Urinary bladder (tissue), 4 donors: ENCODE measurements around the gene ADORA2B. TPM values are rescaled to one million over a fixed set of nuclear protein-coding genes. Genes with fewer than 3 reads are reported as not detected.
A peak's percentile ranks its signal among the peaks of the same experiment; 100 is the strongest.

Experiments
- DNase-seq: peaks from one replicate; pipeline ENCODE4 v3.0.0-alpha.2; 2015; ENCODE audit errors: extremely low spot score
- H3K27ac ChIP-seq: one replicate; pipeline ENCODE4 v1.5.1; 2013; ENCODE audit warnings: low read depth, mild to moderate bottlenecking, moderate library complexity
- H3K36me3 ChIP-seq: one replicate; pipeline ENCODE4 v1.6.1; 2013; ENCODE audit warnings: mild to moderate bottlenecking, moderate library complexity; ENCODE audit not compliant: insufficient read depth
- H3K4me1 ChIP-seq: one replicate; pipeline ENCODE4 v1.6.1; 2013; ENCODE audit warnings: mild to moderate bottlenecking, moderate library complexity; ENCODE audit not compliant: insufficient read depth
- H3K4me3 ChIP-seq: one replicate; pipeline ENCODE4 v1.5.1; 2013; ENCODE audit warnings: low read depth, low read length
- WGBS: extraction: QIAGEN DNeasy Blood & Tissue Kit; methylation state at CpG from one replicate; pipeline ENCODE4 v1.1.7; 2013; 5-methylcytosine and 5-hydroxymethylcytosine counted together
- polyA plus RNA-seq: library from polyadenylated mRNA; stranded (reverse); fragments of 200-250 nt; gene quantifications from one replicate; pipeline ENCODE4 v1.2.3, GENCODE V29; 2013
- total RNA-seq: library from RNA; depleted of rRNA; stranded (reverse); fragments of >200 nt; gene quantifications from one replicate; pipeline ENCODE4 v1.2.3, GENCODE V29; 2014
- donor health status: healthy with polysubstance abuse.
- donor health status: healthy.

Gene ADORA2B
- total and polyA plus RNA-seq, 2 donors: 2.6 to 5.9 TPM

- WGBS: 97% methylated on average over 6 of the region's 6 CpGs
- H3K27ac ChIP-seq: no peak overlapping the region
Measured at GRCh38 chr17:15915961-15916360, 29.0 kb upstream of the ADORA2B start.

GRCh38 chr17:15917021-15917437, 27.9 kb upstream of the ADORA2B start:
- Histone ChIP-seq H3K4me1 (no peaks in the 10 kb centered on the region), H3K36me3 (no peaks in the 10 kb centered on the region), H3K4me3 (no peak overlapping the region), H3K27ac (no peak overlapping the region)
- DNase-seq: no peak
- WGBS: 44% methylated on average over 20 of the region's 20 CpGs

More at GRCh38 chr17:15915961-15916360, 29.0 kb upstream of the ADORA2B start:
- DNase-seq: no peak
- Histone ChIP-seq H3K36me3 (no peaks in the 10 kb centered on the region), H3K4me3 (no peak overlapping the region), H3K4me1 (no peaks in the 10 kb centered on the region)

- DNase-seq: no peak
- WGBS: 20% methylated on average over 44 of the region's 44 CpGs
- H3K4me3 ChIP-seq: peak overlapping the region; percentile 24
- no peaks in the 10 kb centered on the region for H3K4me1 ChIP-seq
- no peak overlapping the region for H3K27ac ChIP-seq
- H3K36me3 ChIP-seq: no peaks in the 10 kb centered on the region
Measured at GRCh38 chr17:15917438-15918027, 27.4 kb upstream of the ADORA2B start.

GRCh38 chr17:15918261-15918660, 26.7 kb upstream of the ADORA2B start:
- no peak overlapping the region for H3K27ac ChIP-seq
- no peaks in the 10 kb centered on the region for H3K36me3 ChIP-seq
- WGBS: 88% methylated on average over 11 of the region's 11 CpGs
- H3K4me3 ChIP-seq: no peak overlapping the region
- H3K4me1 ChIP-seq: no peaks in the 10 kb centered on the region
- no peak for DNase-seq

GRCh38 chr17:15918661-15919259, 26.2 kb upstream of the ADORA2B start:
- Histone ChIP-seq H3K4me1 (no peaks in the 10 kb centered on the region), H3K36me3 (no peaks in the 10 kb centered on the region), H3K4me3 (no peak overlapping the region), H3K27ac (peak overlapping the region; percentile 27)
- no peak for DNase-seq
- WGBS: 86% methylated on average over 9 of the region's 9 CpGs

- H3K27ac ChIP-seq: no peak overlapping the region
- no peak for DNase-seq
Measured at GRCh38 chr17:15919466-15919865, 25.5 kb upstream of the ADORA2B start.

GRCh38 chr17:15920758-15921239, 24.1 kb upstream of the ADORA2B start:
- no peak for DNase-seq
- no peak overlapping the region for H3K27ac ChIP-seq
- H3K4me3 ChIP-seq: no peak overlapping the region
- no peaks in the 10 kb centered on the region for H3K36me3 ChIP-seq
- WGBS: 32% methylated on average over 9 of the region's 9 CpGs
- no peaks in the 10 kb centered on the region for H3K4me1 ChIP-seq

More at GRCh38 chr17:15919466-15919865, 25.5 kb upstream of the ADORA2B start:
- H3K4me3 ChIP-seq: no peak overlapping the region
- H3K4me1 ChIP-seq: no peaks in the 10 kb centered on the region
- no peaks in the 10 kb centered on the region for H3K36me3 ChIP-seq

GRCh38 chr17:15921640-15922039, 23.3 kb upstream of the ADORA2B start:
- Histone ChIP-seq H3K27ac (no peak overlapping the region), H3K4me3 (no peak overlapping the region), H3K36me3 (no peaks in the 10 kb centered on the region), H3K4me1 (no peaks in the 10 kb centered on the region)
- DNase-seq: no peak

GRCh38 chr17:15922586-15922985, 22.3 kb upstream of the ADORA2B start:
- Histone ChIP-seq H3K36me3 (no peaks in the 10 kb centered on the region), H3K4me1 (no peaks in the 10 kb centered on the region), H3K4me3 (no peak overlapping the region), H3K27ac (no peak overlapping the region)
- no peak for DNase-seq
- 68% methylated on average over 1 of the region's 1 CpG for WGBS

- Histone ChIP-seq H3K4me3 (no peak overlapping the region), H3K4me1 (no peaks in the 10 kb centered on the region), H3K36me3 (no peaks in the 10 kb centered on the region), H3K27ac (no peak overlapping the region)
- 48% methylated on average over 9 of the region's 9 CpGs for WGBS
- no peak for DNase-seq
Measured at GRCh38 chr17:15926039-15926740, 18.7 kb upstream of the ADORA2B start.

GRCh38 chr17:15928286-15928785, 16.6 kb upstream of the ADORA2B start:
- 44% methylated on average over 9 of the region's 9 CpGs for WGBS
- no peak for DNase-seq
- Histone ChIP-seq H3K27ac (no peak overlapping the region), H3K36me3 (no peaks in the 10 kb centered on the region), H3K4me1 (no peaks in the 10 kb centered on the region), H3K4me3 (no peak overlapping the region)

- WGBS: 82% methylated on average over 4 of the region's 4 CpGs
- Histone ChIP-seq H3K4me1 (no peaks in the 10 kb centered on the region), H3K36me3 (no peaks in the 10 kb centered on the region), H3K4me3 (no peak overlapping the region), H3K27ac (no peak overlapping the region)
- no peak for DNase-seq
Measured at GRCh38 chr17:15929941-15930340, 15.0 kb upstream of the ADORA2B start.

GRCh38 chr17:15930426-15930825, 14.5 kb upstream of the ADORA2B start:
- no peaks in the 10 kb centered on the region for H3K36me3 ChIP-seq

GRCh38 chr17:15931394-15931793, 13.5 kb upstream of the ADORA2B start:
- Histone ChIP-seq H3K4me1 (no peaks in the 10 kb centered on the region), H3K4me3 (no peak overlapping the region), H3K27ac (no peak overlapping the region), H3K36me3 (no peaks in the 10 kb centered on the region)
- DNase-seq: no peak

More at GRCh38 chr17:15930426-15930825, 14.5 kb upstream of the ADORA2B start:
- Histone ChIP-seq H3K4me3 (no peak overlapping the region), H3K27ac (no peak overlapping the region), H3K4me1 (no peaks in the 10 kb centered on the region)
- DNase-seq: no peak
- WGBS: 79% methylated on average over 6 of the region's 6 CpGs
